ENCODE measurements around the gene CAVIN1. TPM values are rescaled to one million over a fixed set of nuclear protein-coding genes. Genes with fewer than 3 reads are reported as not detected.

Gene CAVIN1
- total RNA-seq, 1 donor from 2014 or later: 880 TPM

Other genes with a start within 250 kb of the CAVIN1 start
- 0.04 TPM in 1 of 2 replicates, not detected in the other for gene KCNH4, start 242.1 kb downstream of the CAVIN1 start, total RNA-seq
- not detected in 2 replicates for gene HCRT, start 237.8 kb downstream of the CAVIN1 start, total RNA-seq
- 14.3 and 16.2 TPM in 2 replicates for gene GHDC, start 228.8 kb downstream of the CAVIN1 start, total RNA-seq
- gene STAT5B, start 146.9 kb downstream of the CAVIN1 start, total RNA-seq: 48.5 and 54.3 TPM in 2 replicates
- gene STAT5A, start 134.8 kb downstream of the CAVIN1 start, total RNA-seq: 33.9 and 36.1 TPM in 2 replicates
- 99.0 and 132 TPM in 2 replicates for gene STAT3, start 34.8 kb downstream of the CAVIN1 start, total RNA-seq
- 20.8 and 21.9 TPM in 2 replicates for gene ATP6V0A1, start 35.6 kb upstream of the CAVIN1 start, total RNA-seq
- 23.2 and 30.3 TPM in 2 replicates for gene NAGLU, start 113.0 kb upstream of the CAVIN1 start, total RNA-seq
- gene HSD17B1, start 129.7 kb upstream of the CAVIN1 start, total RNA-seq: 0.18 and 0.79 TPM in 2 replicates
- 13.8 and 14.5 TPM in 2 replicates for gene COASY, start 138.9 kb upstream of the CAVIN1 start, total RNA-seq
- 33.2 and 44.8 TPM in 2 replicates for gene MLX, start 143.8 kb upstream of the CAVIN1 start, total RNA-seq
- 7.6 and 9.2 TPM in 2 replicates for gene PSMC3IP, start 154.5 kb upstream of the CAVIN1 start, total RNA-seq
- 52.4 and 54.0 TPM in 2 replicates for gene RETREG3, start 186.1 kb upstream of the CAVIN1 start, total RNA-seq
- gene TUBG1, start 186.4 kb upstream of the CAVIN1 start, total RNA-seq: 24.3 and 42.7 TPM in 2 replicates
- 3.6 and 4.4 TPM in 2 replicates for gene TUBG2, start 236.0 kb upstream of the CAVIN1 start, total RNA-seq